WERI-Rb-1 (cell line): ENCODE results near the gene DNAH1.

ENCODE experiments used
- DNase-seq: peaks from one replicate; pipeline ENCODE4 v3.0.0-alpha.2; 2020
- H3K27ac ChIP-seq: fragments of 250-450 bp; sonication (Bioruptor Pico); 2 replicates; pipeline ENCODE4 v1.5.1; 2020; ENCODE audit warnings: mild to moderate bottlenecking, moderate library complexity
- H3K27me3 ChIP-seq: fragments of 250-450 bp; sonication (Bioruptor Pico); 2 replicates; pipeline ENCODE4 v1.5.1; 2021; ENCODE audit warnings: mild to moderate bottlenecking, low read depth, moderate library complexity; ENCODE audit not compliant: insufficient read depth, severe bottlenecking
- H3K36me3 ChIP-seq: fragments of 250-450 bp; sonication (Bioruptor Pico); 2 replicates; pipeline ENCODE4 v1.5.1; 2020; ENCODE audit warnings: mild to moderate bottlenecking, moderate library complexity
- H3K4me3 ChIP-seq: 2 replicates; pipeline ENCODE4 v1.5.1; 2011; ENCODE audit warnings: low read depth, mild to moderate bottlenecking, control low read depth, low read length
- H3K9me3 ChIP-seq: fragments of 250-450 bp; sonication (Bioruptor Pico); 2 replicates; pipeline ENCODE4 v1.5.1; 2021; ENCODE audit warnings: mild to moderate bottlenecking, moderate library complexity; ENCODE audit not compliant: severe bottlenecking
- TF ChIP-seq, protein P1 (sequence below): IDR thresholded peaks from 2 replicates; pipeline ENCODE4 v1.5.1; 2011; ENCODE audit warnings: low read depth, mild to moderate bottlenecking, control low read depth, inconsistent platforms, low read length

Gene DNAH1

DNA sequence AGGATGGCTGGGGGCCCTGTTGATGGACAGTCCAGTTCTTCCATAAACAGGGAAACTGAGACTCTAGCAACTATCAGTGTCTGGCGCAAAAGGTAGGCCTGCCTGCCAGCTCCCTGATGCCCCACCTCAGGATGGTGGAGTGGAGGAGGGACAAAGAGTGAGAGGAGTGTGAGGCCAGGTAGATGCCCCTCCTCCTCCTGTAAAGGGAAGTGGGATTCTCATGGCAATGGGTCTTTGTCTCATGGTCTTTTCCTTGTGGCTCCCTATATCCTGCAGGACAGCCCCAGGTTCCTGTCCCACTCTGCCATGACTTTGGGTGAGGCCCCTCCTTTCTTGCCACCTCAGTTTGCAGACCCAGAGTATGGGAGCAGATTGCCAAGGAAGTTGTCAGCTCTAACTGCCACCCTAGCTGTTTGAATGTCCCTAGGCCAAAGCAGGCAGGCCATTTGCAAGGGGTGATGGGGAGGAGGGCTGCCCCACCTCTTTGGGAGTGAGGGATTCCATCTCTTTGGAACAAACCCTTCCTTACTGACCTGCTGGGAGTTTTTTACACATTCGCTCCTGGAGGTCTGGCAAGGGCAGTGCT, 2.8 kb upstream of the DNAH1 start:
- TF ChIP-seq, protein P1, sequence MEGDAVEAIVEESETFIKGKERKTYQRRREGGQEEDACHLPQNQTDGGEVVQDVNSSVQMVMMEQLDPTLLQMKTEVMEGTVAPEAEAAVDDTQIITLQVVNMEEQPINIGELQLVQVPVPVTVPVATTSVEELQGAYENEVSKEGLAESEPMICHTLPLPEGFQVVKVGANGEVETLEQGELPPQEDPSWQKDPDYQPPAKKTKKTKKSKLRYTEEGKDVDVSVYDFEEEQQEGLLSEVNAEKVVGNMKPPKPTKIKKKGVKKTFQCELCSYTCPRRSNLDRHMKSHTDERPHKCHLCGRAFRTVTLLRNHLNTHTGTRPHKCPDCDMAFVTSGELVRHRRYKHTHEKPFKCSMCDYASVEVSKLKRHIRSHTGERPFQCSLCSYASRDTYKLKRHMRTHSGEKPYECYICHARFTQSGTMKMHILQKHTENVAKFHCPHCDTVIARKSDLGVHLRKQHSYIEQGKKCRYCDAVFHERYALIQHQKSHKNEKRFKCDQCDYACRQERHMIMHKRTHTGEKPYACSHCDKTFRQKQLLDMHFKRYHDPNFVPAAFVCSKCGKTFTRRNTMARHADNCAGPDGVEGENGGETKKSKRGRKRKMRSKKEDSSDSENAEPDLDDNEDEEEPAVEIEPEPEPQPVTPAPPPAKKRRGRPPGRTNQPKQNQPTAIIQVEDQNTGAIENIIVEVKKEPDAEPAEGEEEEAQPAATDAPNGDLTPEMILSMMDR = no peak
- Histone ChIP-seq H3K27me3 (no peaks in the 10 kb centered on the region), H3K9me3 (no peaks in the 10 kb centered on the region), H3K36me3 (no peaks in the 10 kb centered on the region), H3K4me3 (no peak overlapping the region), H3K27ac (no peak overlapping the region)
- no peak for DNase-seq

DNA sequence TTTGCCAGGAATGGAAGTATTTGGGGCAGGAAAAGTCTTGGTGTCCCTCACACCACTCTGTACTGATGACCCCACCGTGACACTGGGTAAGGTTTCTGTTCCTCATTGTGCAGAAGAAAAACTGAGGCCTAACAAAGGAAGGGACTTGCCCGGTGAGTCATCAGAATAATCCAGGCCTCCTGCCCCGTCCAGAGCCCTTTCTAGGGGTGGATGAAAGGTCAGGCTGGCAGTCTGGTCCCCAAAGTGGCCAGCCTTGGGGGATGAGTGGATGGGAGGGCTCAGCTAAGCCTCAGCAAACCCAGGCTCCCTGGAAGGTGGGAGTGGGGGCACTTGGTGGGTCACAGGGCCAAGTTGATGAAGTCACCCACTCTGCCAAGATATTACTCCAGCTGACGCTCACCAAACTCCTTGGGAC, 2.3 kb upstream of the DNAH1 start:
- Histone ChIP-seq H3K27ac (no peak overlapping the region), H3K4me3 (no peak overlapping the region), H3K9me3 (no peaks in the 10 kb centered on the region), H3K27me3 (no peaks in the 10 kb centered on the region), H3K36me3 (no peaks in the 10 kb centered on the region)
- no peak for DNase-seq
- TF ChIP-seq, protein P1 = no peak

DNA sequence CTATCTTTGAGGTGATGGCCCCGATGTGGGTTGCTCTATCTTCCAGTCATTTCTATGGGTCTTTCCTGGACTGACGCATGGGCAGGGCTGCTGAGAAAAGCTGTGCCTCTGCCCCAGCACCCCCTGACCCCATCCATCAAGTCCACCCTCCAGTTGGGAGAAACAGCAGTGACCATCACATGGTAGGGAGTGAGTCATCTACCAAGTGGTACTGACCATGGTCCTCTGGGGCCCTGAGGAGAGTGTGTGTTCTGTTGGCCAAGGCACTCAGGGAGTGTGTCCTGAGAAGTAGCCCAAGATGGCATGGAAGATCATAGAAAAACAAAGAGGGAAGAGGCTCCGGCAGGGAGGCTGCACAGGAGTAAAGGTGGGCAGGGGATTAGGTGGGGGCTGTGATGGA, 1.6 kb upstream of the DNAH1 start:
- Histone ChIP-seq H3K9me3 (no peaks in the 10 kb centered on the region), H3K27me3 (no peaks in the 10 kb centered on the region), H3K27ac (no peak overlapping the region), H3K36me3 (no peaks in the 10 kb centered on the region), H3K4me3 (no peak overlapping the region)
- TF ChIP-seq, protein P1 = no peak
- DNase-seq = no peak

DNA sequence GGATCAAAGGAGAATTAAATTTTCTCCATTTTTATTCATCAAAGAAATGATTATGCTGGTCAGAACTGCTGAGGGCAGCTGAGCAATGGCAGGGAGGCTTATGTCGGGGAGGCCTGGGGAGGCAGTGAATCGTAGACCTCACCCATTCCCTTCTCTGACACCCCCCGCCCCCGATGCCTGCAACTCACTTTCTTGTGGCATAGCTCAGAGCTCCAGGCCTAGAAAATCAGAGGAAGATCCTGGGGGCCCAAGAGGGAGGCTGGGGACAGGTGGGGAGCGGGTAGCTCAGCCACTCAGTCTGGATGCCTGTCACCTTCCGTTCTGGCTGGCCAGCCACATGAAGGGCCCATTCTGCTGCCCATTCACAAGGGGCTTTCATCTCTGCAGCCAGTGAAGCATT, 1.1 kb upstream of the DNAH1 start:
- H3K36me3 ChIP-seq = no peaks in the 10 kb centered on the region
- DNase-seq = no peak
- H3K27ac ChIP-seq = no peak overlapping the region
- no peaks in the 10 kb centered on the region for H3K9me3 ChIP-seq
- no peak overlapping the region for H3K4me3 ChIP-seq
- no peaks in the 10 kb centered on the region for H3K27me3 ChIP-seq
- TF ChIP-seq, protein P1 = no peak

DNA sequence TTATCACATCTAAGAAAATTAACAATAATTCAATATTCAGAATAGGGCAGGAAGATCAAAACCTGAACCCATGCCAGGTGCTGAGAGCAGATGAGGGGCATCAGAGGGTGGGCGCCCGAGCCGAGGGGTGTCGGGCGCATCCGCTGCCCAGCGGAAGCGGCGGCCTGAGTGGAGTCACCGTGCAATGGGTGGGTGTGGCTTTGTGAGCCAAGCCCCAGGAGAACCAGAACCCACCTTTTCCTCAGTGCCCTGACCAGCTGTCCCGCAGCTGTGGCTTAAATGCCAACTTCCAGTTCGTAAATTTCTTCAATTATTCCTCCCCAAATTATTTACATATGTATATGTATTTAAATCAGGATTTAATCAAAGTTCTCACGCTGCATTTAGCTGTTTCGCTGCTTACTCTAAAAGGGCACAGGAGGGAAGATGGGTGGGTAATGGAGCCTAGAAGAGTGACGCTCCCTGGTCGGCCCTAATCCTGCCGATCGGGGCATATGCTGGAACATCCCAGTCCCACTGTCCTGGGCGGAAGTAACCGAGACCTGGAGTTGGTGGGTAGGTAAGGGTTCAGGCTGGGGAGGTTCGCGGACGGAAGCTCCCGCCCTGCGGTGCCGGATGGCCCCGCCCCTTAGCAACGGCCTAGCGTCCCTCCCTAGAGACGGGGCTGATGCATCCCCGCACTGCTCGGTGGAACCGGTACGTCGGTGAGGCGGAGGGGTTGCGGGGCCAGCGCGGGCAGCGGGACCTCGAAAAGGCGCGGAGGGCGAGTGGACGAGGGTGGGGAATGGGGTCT, 1.3 kb downstream of the DNAH1 start:
- H3K36me3 ChIP-seq = no peaks in the 10 kb centered on the region
- TF ChIP-seq, protein P1 = no peak
- no peaks in the 10 kb centered on the region for H3K9me3 ChIP-seq
- no peak overlapping the region for H3K27ac ChIP-seq
- no peak for DNase-seq
- no peaks in the 10 kb centered on the region for H3K27me3 ChIP-seq
- H3K4me3 ChIP-seq = no peak overlapping the region
